Osteoblast (primary cell): Measurements from ENCODE around the gene CACNA2D1. TPM values are rescaled to one million over a fixed set of nuclear protein-coding genes. Genes with fewer than 3 reads are reported as not detected.

Source experiments
- DNase-seq: peaks from one replicate; pipeline ENCODE4 v3.0.0; 2011; ENCODE audit warnings: low spot score, mixed read lengths; ENCODE audit not compliant: insufficient read length; ENCODE audit errors: missing footprints
- H2AFZ ChIP-seq: 2 replicates; pipeline ENCODE4 v1.6.0; 2011; ENCODE audit warnings: mild to moderate bottlenecking, low read length
- H3K27ac ChIP-seq: 2 replicates; pipeline ENCODE4 v1.5.1; 2011; ENCODE audit warnings: mild to moderate bottlenecking, low read depth, low read length, moderate library complexity
- H3K27me3 ChIP-seq: 2 replicates; pipeline ENCODE4 v1.6.0; 2012; ENCODE audit warnings: mild to moderate bottlenecking, control low read depth, inconsistent platforms, low read length, moderate library complexity; ENCODE audit not compliant: insufficient read depth
- H3K36me3 ChIP-seq: 2 replicates; pipeline ENCODE4 v1.5.1; 2011; ENCODE audit warnings: mild to moderate bottlenecking, low read length, control low read depth, moderate library complexity; ENCODE audit not compliant: insufficient read depth
- H3K4me1 ChIP-seq: 2 replicates; pipeline ENCODE4 v1.5.1; 2011; ENCODE audit warnings: mild to moderate bottlenecking, low read length, control low read depth, moderate library complexity; ENCODE audit not compliant: insufficient read depth
- H3K4me2 ChIP-seq: 2 replicates; pipeline ENCODE4 v1.6.0; 2011; ENCODE audit warnings: mild to moderate bottlenecking, low read length; ENCODE audit not compliant: insufficient read depth
- H3K4me3 ChIP-seq: fragments of 200-600 bp; sonication (generic); 3 replicates; pipeline ENCODE4 v1.5.1; 2012; ENCODE audit warnings: mild to moderate bottlenecking, low read length, inconsistent platforms; ENCODE audit not compliant: insufficient read depth
- H3K79me2 ChIP-seq: 2 replicates; pipeline ENCODE4 v1.6.0; 2012; ENCODE audit warnings: mild to moderate bottlenecking, low read length, control low read depth, inconsistent platforms; ENCODE audit not compliant: insufficient read depth
- H3K9me3 ChIP-seq: 2 replicates; pipeline ENCODE4 v1.5.1; 2011; ENCODE audit warnings: low read depth, low read length, control low read depth
- H4K20me1 ChIP-seq: 2 replicates; pipeline ENCODE4 v1.6.0; 2012; ENCODE audit warnings: mild to moderate bottlenecking, low read length, control low read depth; ENCODE audit not compliant: insufficient read depth
- CTCF ChIP-seq: IDR thresholded peaks from 2 replicates; pipeline ENCODE4 v1.5.1; 2011; ENCODE audit warnings: mild to moderate bottlenecking, low read depth, low read length, moderate library complexity; ENCODE audit errors: extremely low read depth
- total RNA-seq: library from RNA; depleted of rRNA; stranded (reverse); fragments of >200 nt; gene quantifications from 2 replicates; pipeline ENCODE4 v1.2.3, GENCODE V29; 2012

Gene CACNA2D1
- total RNA-seq, 1 donor = 145 TPM

DNA sequence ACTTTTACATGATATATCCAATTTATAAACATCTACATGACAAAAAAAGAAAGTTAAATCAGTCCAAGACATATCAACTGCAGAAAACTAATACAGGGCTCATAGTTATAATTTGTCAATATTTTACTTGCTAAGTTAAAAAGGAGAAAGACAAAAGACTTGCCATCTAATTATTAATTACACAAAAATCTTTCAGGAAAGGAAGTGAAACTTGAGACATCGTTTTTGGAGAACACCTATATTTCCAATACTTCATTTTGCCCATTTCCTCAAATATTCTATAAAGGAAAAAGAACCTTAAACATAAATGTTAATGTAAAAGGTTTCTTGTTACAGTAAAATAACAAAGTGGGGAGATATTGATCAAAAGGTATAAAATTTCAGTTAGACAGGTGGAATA lies 148.7 kb downstream of the CACNA2D1 start:
- Histone ChIP-seq H2AFZ (no peak overlapping the region), H3K79me2 (peaks cover 2% of the 10 kb centered on the region), H3K4me1 (no peaks in the 10 kb centered on the region), H3K4me3 (no peak overlapping the region), H3K27me3 (no peaks in the 10 kb centered on the region), H3K4me2 (no peak overlapping the region), H3K36me3 (peaks cover 17% of the 10 kb centered on the region), H3K9me3 (no peaks in the 10 kb centered on the region), H3K27ac (no peak overlapping the region), H4K20me1 (no peaks in the 10 kb centered on the region)
- DNase-seq = no peak
- no peak for TF ChIP-seq CTCF

DNA sequence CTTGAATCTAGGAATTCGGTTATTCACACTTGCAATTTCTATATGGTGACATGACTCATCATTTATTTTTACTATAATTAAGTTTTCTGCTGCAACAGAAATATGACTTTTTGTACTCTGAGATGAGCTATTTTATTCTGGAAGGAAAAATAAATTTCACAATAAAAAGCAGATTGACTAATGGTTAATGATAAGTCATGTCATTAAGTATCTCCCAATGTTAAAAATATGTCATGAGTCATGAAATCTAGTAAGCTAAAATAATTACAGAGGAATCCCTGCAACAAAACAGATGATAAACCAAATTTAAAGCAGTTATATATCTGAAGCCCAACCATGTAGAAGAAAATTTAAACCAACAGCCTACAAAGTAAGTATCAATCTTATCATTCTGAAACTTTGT lies 149.2 kb downstream of the CACNA2D1 start:
- Histone ChIP-seq H3K27ac (no peak overlapping the region), H3K9me3 (no peaks in the 10 kb centered on the region), H2AFZ (no peak overlapping the region), H3K79me2 (peaks cover 2% of the 10 kb centered on the region), H3K4me1 (no peaks in the 10 kb centered on the region), H3K36me3 (peaks cover 13% of the 10 kb centered on the region), H3K27me3 (no peaks in the 10 kb centered on the region), H3K4me2 (no peak overlapping the region), H4K20me1 (peaks cover 3% of the 10 kb centered on the region), H3K4me3 (no peak overlapping the region)
- DNase-seq = no peak
- TF ChIP-seq CTCF = no peak

GRCh38 chr7:82293467-82293866 lies 150.1 kb downstream of the CACNA2D1 start:
- no peak overlapping the region for H3K4me2 ChIP-seq
- H3K27ac ChIP-seq = no peak overlapping the region
- H3K9me3 ChIP-seq = no peaks in the 10 kb centered on the region
- H2AFZ ChIP-seq = no peak overlapping the region
- no peak for TF ChIP-seq CTCF
- H3K79me2 ChIP-seq = peaks cover 2% of the 10 kb centered on the region
- peaks cover 7% of the 10 kb centered on the region for H4K20me1 ChIP-seq
- H3K27me3 ChIP-seq = no peaks in the 10 kb centered on the region
- DNase-seq = no peak
- no peak overlapping the region for H3K4me3 ChIP-seq
- H3K36me3 ChIP-seq = peaks cover 9% of the 10 kb centered on the region
- H3K4me1 ChIP-seq = peaks cover 5% of the 10 kb centered on the region

DNA sequence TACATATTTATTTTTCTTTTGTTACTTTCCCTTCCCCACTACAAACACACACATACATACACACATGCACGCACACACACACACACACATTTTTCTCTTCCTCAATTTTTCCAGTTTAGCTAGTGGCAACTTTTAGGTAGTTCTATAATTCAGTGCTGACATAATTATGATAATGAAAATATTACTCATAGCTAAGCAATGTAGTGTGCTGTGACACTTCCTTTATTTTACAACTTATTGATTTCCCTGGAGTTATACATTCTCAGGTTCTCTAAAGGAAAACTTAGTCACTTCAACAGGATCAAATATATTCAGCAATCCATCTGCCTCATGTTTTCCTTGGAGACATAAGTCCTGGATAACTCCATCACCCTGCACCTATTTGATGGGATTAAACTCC lies 151.6 kb downstream of the CACNA2D1 start:
- no peak for TF ChIP-seq CTCF
- H2AFZ ChIP-seq = no peak overlapping the region
- H3K36me3 ChIP-seq = peaks cover 6% of the 10 kb centered on the region
- no peaks in the 10 kb centered on the region for H3K27me3 ChIP-seq
- H3K79me2 ChIP-seq = peaks cover 2% of the 10 kb centered on the region
- H3K4me2 ChIP-seq = no peak overlapping the region
- DNase-seq = no peak
- H4K20me1 ChIP-seq = peaks cover 8% of the 10 kb centered on the region
- H3K9me3 ChIP-seq = no peaks in the 10 kb centered on the region
- H3K4me1 ChIP-seq = peaks cover 6% of the 10 kb centered on the region
- H3K27ac ChIP-seq = no peak overlapping the region
- no peak overlapping the region for H3K4me3 ChIP-seq
